Osteocyte (in vitro differentiated cells): ENCODE data around the gene AKAP13. TPM values are rescaled to one million over a fixed set of nuclear protein-coding genes. Genes with fewer than 3 reads are reported as not detected.

Experiments used
- DNase-seq: peaks from one replicate; pipeline ENCODE4 v3.0.0; 2021; ENCODE audit warnings: mixed read lengths; ENCODE audit not compliant: unreplicated experiment; ENCODE audit errors: extremely low spot score
- H3K27ac Mint-ChIP-seq: one replicate; pipeline ENCODE4 v1.8.0; 2021; ENCODE audit warnings: mild to moderate bottlenecking, mixed read lengths; ENCODE audit not compliant: unreplicated experiment
- H3K27me3 Mint-ChIP-seq: one replicate; pipeline ENCODE4 v1.8.0; 2021; ENCODE audit warnings: mixed read lengths; ENCODE audit not compliant: unreplicated experiment
- H3K36me3 Mint-ChIP-seq: one replicate; pipeline ENCODE4 v1.8.0; 2021; ENCODE audit warnings: mixed read lengths; ENCODE audit not compliant: unreplicated experiment
- H3K4me1 Mint-ChIP-seq: one replicate; pipeline ENCODE4 v1.8.0; 2021; ENCODE audit warnings: mixed read lengths; ENCODE audit not compliant: unreplicated experiment
- H3K4me3 Mint-ChIP-seq: one replicate; pipeline ENCODE4 v1.8.0; 2021; ENCODE audit warnings: mild to moderate bottlenecking, moderate library complexity, mixed read lengths; ENCODE audit not compliant: unreplicated experiment
- H3K9me3 Mint-ChIP-seq: one replicate; pipeline ENCODE4 v1.8.0; 2021; ENCODE audit warnings: mixed read lengths; ENCODE audit not compliant: unreplicated experiment
- CTCF ChIP-seq: fragments of 200-600 bp; sonication (generic); IDR thresholded peaks from 2 replicates; pipeline ENCODE4 v1.5.0; 2021; ENCODE audit warnings: antibody characterized with exemption, mild to moderate bottlenecking, moderate library complexity
- total RNA-seq: library from RNA; stranded (reverse); gene quantifications from 2 replicates; pipeline ENCODE4 v1.2.1, GENCODE V29; 2021

AKAP13 gene
- total RNA-seq, 1 donor from 2014 or later, result 146 TPM

GRCh38 chr15:85496551-85497171 lies 116.3 kb downstream of the AKAP13 start:
- H3K4me1 Mint-ChIP-seq, result peaks cover 65% of the 10 kb centered on the region

GRCh38 chr15:85497172-85497569 lies 116.8 kb downstream of the AKAP13 start:
- no peak overlapping the region for H3K27ac Mint-ChIP-seq
- DNase-seq, result no peak
- TF ChIP-seq CTCF, result no peak
- no peak overlapping the region for H3K4me3 Mint-ChIP-seq
- no peaks in the 10 kb centered on the region for H3K27me3 Mint-ChIP-seq
- peaks cover 65% of the 10 kb centered on the region for H3K4me1 Mint-ChIP-seq
- peaks cover 3% of the 10 kb centered on the region for H3K36me3 Mint-ChIP-seq
- H3K9me3 Mint-ChIP-seq, result no peaks in the 10 kb centered on the region

More at GRCh38 chr15:85496551-85497171, 116.3 kb downstream of the AKAP13 start:
- Mint-ChIP-seq H3K9me3 (no peaks in the 10 kb centered on the region), H3K4me3 (no peak overlapping the region), H3K27ac (no peak overlapping the region), H3K36me3 (peaks cover 3% of the 10 kb centered on the region), H3K27me3 (no peaks in the 10 kb centered on the region)
- TF ChIP-seq CTCF, result no peak
- no peak for DNase-seq

- TF ChIP-seq CTCF, result no peak
- no peak for DNase-seq
- H3K27ac Mint-ChIP-seq, result no peak overlapping the region
- no peak overlapping the region for H3K4me3 Mint-ChIP-seq
- H3K27me3 Mint-ChIP-seq, result no peaks in the 10 kb centered on the region
- peaks cover 3% of the 10 kb centered on the region for H3K36me3 Mint-ChIP-seq
- H3K4me1 Mint-ChIP-seq, result peaks cover 67% of the 10 kb centered on the region
- H3K9me3 Mint-ChIP-seq, result no peaks in the 10 kb centered on the region
Measured at GRCh38 chr15:85498471-85498870, 118.1 kb downstream of the AKAP13 start.

- Mint-ChIP-seq H3K27ac (peak overlapping the region; percentile 72), H3K36me3 (peaks cover 3% of the 10 kb centered on the region), H3K27me3 (no peaks in the 10 kb centered on the region), H3K9me3 (no peaks in the 10 kb centered on the region), H3K4me3 (peak overlapping the region; percentile 12), H3K4me1 (peaks cover 65% of the 10 kb centered on the region)
- no peak for DNase-seq
- no peak for TF ChIP-seq CTCF
Measured at GRCh38 chr15:85499371-85499887, 119.0 kb downstream of the AKAP13 start.

- Mint-ChIP-seq H3K27ac (peak overlapping the region; percentile 72), H3K9me3 (no peaks in the 10 kb centered on the region), H3K4me3 (no peak overlapping the region), H3K4me1 (peaks cover 66% of the 10 kb centered on the region), H3K36me3 (peaks cover 3% of the 10 kb centered on the region), H3K27me3 (no peaks in the 10 kb centered on the region)
- TF ChIP-seq CTCF, result no peak
- no peak for DNase-seq
Measured at GRCh38 chr15:85500060-85500708, 119.8 kb downstream of the AKAP13 start.
